Brain pericyte (primary cell): Measurements from ENCODE around the gene CDKL5.

Experiments used
- DNase-seq: peaks from one replicate; pipeline ENCODE4 v3.0.0-alpha.2; 2012; ENCODE audit warnings: low read depth, low spot score

CDKL5 gene

GRCh38 chrX:18457000-18457399, 31.6 kb downstream of the CDKL5 start:
- DNase-seq, result no peak

GRCh38 chrX:18461431-18461830, 36.0 kb downstream of the CDKL5 start:
- DNase-seq, result no peak

- no peak for DNase-seq
Observed at GRCh38 chrX:18464499-18464898, 39.1 kb downstream of the CDKL5 start.

GRCh38 chrX:18465051-18465450, 39.6 kb downstream of the CDKL5 start:
- DNase-seq, result no peak

GRCh38 chrX:18468599-18468998, 43.2 kb downstream of the CDKL5 start:
- no peak for DNase-seq

GRCh38 chrX:18471296-18471695, 45.9 kb downstream of the CDKL5 start:
- no peak for DNase-seq

GRCh38 chrX:18490806-18491555, 65.6 kb downstream of the CDKL5 start:
- DNase-seq, result no peak

- no peak for DNase-seq
Observed at GRCh38 chrX:18491587-18492340, 66.4 kb downstream of the CDKL5 start.

- no peak for DNase-seq
Observed at GRCh38 chrX:18534949-18535348, 109.5 kb downstream of the CDKL5 start.

GRCh38 chrX:18537068-18537467, 111.7 kb downstream of the CDKL5 start:
- no peak for DNase-seq

GRCh38 chrX:18537524-18537923, 112.1 kb downstream of the CDKL5 start:
- DNase-seq, result no peak

GRCh38 chrX:18542131-18542530, 116.7 kb downstream of the CDKL5 start:
- no peak for DNase-seq

- DNase-seq, result no peak
Observed at GRCh38 chrX:18542905-18543304, 117.5 kb downstream of the CDKL5 start.

GRCh38 chrX:18543738-18544137, 118.3 kb downstream of the CDKL5 start:
- no peak for DNase-seq

- no peak for DNase-seq
Observed at GRCh38 chrX:18545771-18546170, 120.4 kb downstream of the CDKL5 start.

- DNase-seq, result no peak
Observed at GRCh38 chrX:18548996-18549395, 123.6 kb downstream of the CDKL5 start.

GRCh38 chrX:18549643-18550042, 124.2 kb downstream of the CDKL5 start:
- DNase-seq, result no peak

- DNase-seq, result no peak
Observed at GRCh38 chrX:18557879-18558278, 132.5 kb downstream of the CDKL5 start.

GRCh38 chrX:18558799-18559198, 133.4 kb downstream of the CDKL5 start:
- DNase-seq, result no peak

- DNase-seq, result no peak
Observed at GRCh38 chrX:18561020-18561419, 135.6 kb downstream of the CDKL5 start.

- no peak for DNase-seq
Observed at GRCh38 chrX:18565727-18566126, 140.3 kb downstream of the CDKL5 start.

GRCh38 chrX:18566748-18567147, 141.3 kb downstream of the CDKL5 start:
- DNase-seq, result no peak

- DNase-seq, result no peak
Observed at GRCh38 chrX:18573556-18573955, 148.1 kb downstream of the CDKL5 start.
